HCT116 (cell line): ENCODE data around the gene LGALS9. TPM values are rescaled to one million over a fixed set of nuclear protein-coding genes. Genes with fewer than 3 reads are reported as not detected.

Experiments used
- ATAC-seq: fragments of 200-7000 bp; cut with Tn5 transposase; 2 replicates; pipeline ENCODE4 v1.9.1; 2020; ENCODE audit warnings: mild to moderate bottlenecking, moderate library complexity
- BruUV-seq: library from RNA; stranded (reverse); fragments of 400-500 nt; replicated peaks from 2 replicates; lab custom pipeline; 2021; lab: Mats Ljungman, UMichigan
- CTCF ChIA-PET: fragments of 300-600 bp; sonication (Branson Sonifier 250); formaldehyde crosslinking; loops from one replicate; lab custom pipeline; 2021; ENCODE audit warnings: antibody characterized with exemption; lab: Charles Lee
- POLR2A ChIA-PET: fragments of 300-600, 350-600 bp; sonication (Branson Sonifier 250); formaldehyde crosslinking; loops from one replicate; lab custom pipeline; 2021; ENCODE audit warnings: antibody characterized with exemption; lab: Charles Lee
- RAD21 ChIA-PET, 2 experiments: fragments of 300-600 bp; sonication (Branson Sonifier 250); formaldehyde crosslinking; loops; one replicate each; lab custom pipeline; 2023; ENCODE audit warnings: low total read pairs in 2 of 2; ENCODE audit not compliant: uncharacterized antibody in 2 of 2, unreplicated experiment in 2 of 2, low non-redundant PET in 1 of 2; lab: Charles Lee
- DNase-seq: peaks from one replicate; pipeline ENCODE4 v3.0.0-alpha.2; 2010; ENCODE audit warnings: low read depth, low spot score
- H2AFZ ChIP-seq: fragments of 200-600 bp; shearing (Covaris generic), sonication (generic); 2 replicates; pipeline ENCODE4 v1.6.1; 2017; ENCODE audit warnings: low read depth, mixed run types, mixed read lengths, antibody characterized with exemption, low read length; ENCODE audit not compliant: poor library complexity, severe bottlenecking
- H3K27ac ChIP-seq: 2 replicates; pipeline ENCODE4 v1.5.1; 2012; ENCODE audit warnings: low read depth, low read length
- H3K27me3 ChIP-seq: fragments of 200-600 bp; sonication (generic); 2 replicates; pipeline ENCODE4 v1.6.1; 2016; ENCODE audit warnings: mixed run types, low read length, mixed read lengths; ENCODE audit not compliant: insufficient read depth
- H3K36me3 ChIP-seq, 2 experiments: fragments of 200-500 bp in 1 of 2; fragments of 200-600 bp in 1 of 2; sonication (Bioruptor generic) in 1 of 2; sonication (generic) in 1 of 2; 2 replicates each; pipeline versions ENCODE4 v1.5.1 to v1.6.1; 2014 to 2016; ENCODE audit warnings: low read length in 2 of 2, inconsistent platforms in 1 of 2, mixed read lengths in 1 of 2, mixed run types in 1 of 2; ENCODE audit not compliant: insufficient read depth in 2 of 2, control insufficient read depth in 1 of 2
- H3K4me1 ChIP-seq, 2 experiments: fragments of 200-600 bp in 1 of 2; sonication (generic) in 1 of 2; 2 replicates each; pipeline versions ENCODE4 v1.5.1 to v1.6.1; 2012 to 2017; ENCODE audit warnings: low read length in 2 of 2, inconsistent platforms in 1 of 2, mild to moderate bottlenecking in 1 of 2, mixed read lengths in 1 of 2, mixed run types in 1 of 2, moderate library complexity in 1 of 2; ENCODE audit not compliant: insufficient read depth in 2 of 2, control insufficient read depth in 1 of 2
- H3K4me2 ChIP-seq: fragments of 200-600 bp; sonication (generic); 2 replicates; pipeline ENCODE4 v1.6.1; 2017; ENCODE audit warnings: mixed run types, low read length, mixed read lengths
- H3K4me3 ChIP-seq, 2 experiments: fragments of 200-600 bp in 1 of 2; sonication (generic) in 1 of 2; replicated peaks in 1 of 2; 2 replicates each; pipeline ENCODE4 v1.5.1; 2011 to 2016; ENCODE audit warnings: low read length in 2 of 2, control low read depth in 1 of 2, low read depth in 1 of 2, mild to moderate bottlenecking in 1 of 2, mixed read lengths in 1 of 2, mixed run types in 1 of 2
- H3K79me2 ChIP-seq: fragments of 200-600 bp; sonication (generic); 2 replicates; pipeline ENCODE4 v1.6.1; 2017; ENCODE audit warnings: mild to moderate bottlenecking, mixed run types, low read length, moderate library complexity, mixed read lengths; ENCODE audit not compliant: insufficient read depth
- H3K9ac ChIP-seq: fragments of 200-600 bp; sonication (generic); 2 replicates; pipeline ENCODE4 v1.6.1; 2016; ENCODE audit warnings: low read length, mixed read lengths
- H3K9me2 ChIP-seq: fragments of 200-600 bp; sonication (generic), shearing (Covaris generic); 2 replicates; pipeline ENCODE4 v1.6.1; 2017; ENCODE audit warnings: mixed run types, mild to moderate bottlenecking, moderate library complexity; ENCODE audit not compliant: insufficient read depth
- H3K9me3 ChIP-seq, 2 experiments: fragments of 200-500 bp in 1 of 2; fragments of 200-600 bp in 1 of 2; sonication (Bioruptor generic) in 1 of 2; sonication (generic) in 1 of 2; 2 replicates each; pipeline ENCODE4 v1.6.1; 2014 to 2017; ENCODE audit warnings: low read length in 2 of 2, mixed read lengths in 2 of 2, inconsistent platforms in 1 of 2, low read depth in 1 of 2, mild to moderate bottlenecking in 1 of 2, mixed run types in 1 of 2, moderate library complexity in 1 of 2; ENCODE audit not compliant: control insufficient read depth in 1 of 2, insufficient read depth in 1 of 2
- H4K20me1 ChIP-seq: fragments of 200-600 bp; sonication (generic), shearing (Covaris generic); 2 replicates; pipeline ENCODE4 v1.6.1; 2017; ENCODE audit warnings: mixed run types, mild to moderate bottlenecking, moderate library complexity; ENCODE audit not compliant: insufficient read depth
- ATF3 ChIP-seq: IDR thresholded peaks from 2 replicates; pipeline ENCODE4 v1.6.1; 2012
- CEBPB ChIP-seq: IDR thresholded peaks from 2 replicates; pipeline ENCODE4 v1.6.1; 2012; ENCODE audit warnings: low read depth
- EGR1 ChIP-seq: IDR thresholded peaks from 2 replicates; pipeline ENCODE4 v1.6.1; 2012; ENCODE audit warnings: low read depth
- ELF1 ChIP-seq: IDR thresholded peaks from 2 replicates; pipeline ENCODE4 v1.6.1; 2012; ENCODE audit warnings: low read depth, borderline replicate concordance
- FOSL1 ChIP-seq: IDR thresholded peaks from 2 replicates; pipeline ENCODE4 v1.6.1; 2012; ENCODE audit warnings: low read depth
- JUND ChIP-seq: IDR thresholded peaks from 2 replicates; pipeline ENCODE4 v1.6.1; 2012
- MAX ChIP-seq: IDR thresholded peaks from 2 replicates; pipeline ENCODE4 v1.6.1; 2012
- POLR2A ChIP-seq: IDR thresholded peaks from 2 replicates; pipeline ENCODE4 v1.7.0; 2011; ENCODE audit warnings: borderline replicate concordance; ENCODE audit not compliant: insufficient read depth, insufficient read length; ENCODE audit errors: extremely low read depth
- POLR2AphosphoS5 ChIP-seq: IDR thresholded peaks from 2 replicates; pipeline ENCODE4 v1.6.1; 2011; ENCODE audit warnings: mild to moderate bottlenecking, low read depth, low read length, moderate library complexity
- RAD21 ChIP-seq: IDR thresholded peaks from 2 replicates; pipeline ENCODE4 v1.6.1; 2012; ENCODE audit warnings: low read depth, mild to moderate bottlenecking
- SP1 ChIP-seq: IDR thresholded peaks from 2 replicates; pipeline ENCODE4 v1.6.1; 2012; ENCODE audit warnings: low read depth
- SRF ChIP-seq: IDR thresholded peaks from 2 replicates; pipeline ENCODE4 v1.6.1; 2012; ENCODE audit warnings: low read depth
- TCF7L2 ChIP-seq: IDR thresholded peaks from 2 replicates; pipeline ENCODE4 v1.7.0; 2011; ENCODE audit warnings: borderline replicate concordance, inconsistent platforms; ENCODE audit not compliant: insufficient read depth, insufficient read length; ENCODE audit errors: extremely low read depth
- YY1 ChIP-seq: IDR thresholded peaks from 2 replicates; pipeline ENCODE4 v1.6.1; 2011; ENCODE audit warnings: low read length, low read depth, moderate library complexity, mild to moderate bottlenecking; ENCODE audit not compliant: insufficient replicate concordance; ENCODE audit errors: extremely low read depth
- ZFX ChIP-seq: fragments of 450-650 bp; IDR thresholded peaks from 2 replicates; pipeline ENCODE4 v1.6.1; 2017
- ZNF274 ChIP-seq: fragments of 200-500 bp; sonication (Bioruptor generic); IDR thresholded peaks from 2 replicates; pipeline ENCODE4 v1.6.1; 2014; ENCODE audit warnings: mild to moderate bottlenecking, low read depth, low read length, inconsistent platforms
- intact Hi-C: fragments of 100-400 bp; cut with micrococcal nuclease; formaldehyde crosslinking; loops from 2 replicates; pipeline ENCODE4 v1.10.0; 2022
- total RNA-seq: library from RNA; stranded (reverse); gene quantifications from one replicate; pipeline ENCODE4 v1.2.1, GENCODE V29; 2021; ENCODE audit not compliant: unreplicated experiment
- TF ChIP-seq, protein P1 (sequence below), 3 experiments: fragments of 200-600 bp in 1 of 3; sonication (generic) in 1 of 3; IDR thresholded peaks in 2 of 3; conservative IDR thresholded peaks in 1 of 3; 2 replicates each; pipeline ENCODE4 v1.5.1; 2012 to 2017; ENCODE audit warnings: low read depth in 2 of 3, low read length in 2 of 3, antibody characterized with exemption in 1 of 3, borderline replicate concordance in 1 of 3, control low read depth in 1 of 3, mild to moderate bottlenecking in 1 of 3, mixed read lengths in 1 of 3, mixed run types in 1 of 3, moderate library complexity in 1 of 3; ENCODE audit not compliant: insufficient read depth in 1 of 3

Gene LGALS9
- total RNA-seq, 1 experiment from 2014 or later: 1.9 TPM

DNA sequence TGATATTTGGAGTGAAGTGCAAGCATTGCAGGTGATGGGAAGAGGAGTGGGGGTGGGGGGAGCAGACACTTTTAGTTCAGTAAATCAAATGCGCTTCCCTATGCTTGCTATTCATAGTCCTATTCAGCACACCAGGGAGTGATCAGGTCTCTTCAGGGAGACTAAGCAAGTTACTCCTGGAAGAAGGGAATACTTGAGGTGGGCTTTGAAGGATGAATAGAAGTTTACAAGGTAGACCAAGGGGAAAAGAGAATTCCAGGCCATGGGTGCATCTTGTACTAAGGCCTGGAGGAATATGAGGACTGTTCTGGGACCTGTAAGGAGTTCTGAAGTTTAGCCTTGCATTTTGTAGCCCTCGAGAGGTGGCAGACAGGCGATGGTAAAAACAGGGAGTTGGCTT, 40.1 kb upstream of the LGALS9 start:
- Histone ChIP-seq H3K9ac (no peak overlapping the region), H4K20me1 (no peaks in the 10 kb centered on the region), H3K9me3 (no peaks in the 10 kb centered on the region)
- BruUV-seq: no TSS peak
- no peak for TF ChIP-seq CEBPB
- TF ChIP-seq ZFX: no peak
- TF ChIP-seq ZNF274: no peak
- no peak for TF ChIP-seq TCF7L2
- TF ChIP-seq MAX: no peak
- TF ChIP-seq JUND: no peak
- TF ChIP-seq SP1: no peak
- TF ChIP-seq EGR1: no peak
- TF ChIP-seq, protein P1, sequence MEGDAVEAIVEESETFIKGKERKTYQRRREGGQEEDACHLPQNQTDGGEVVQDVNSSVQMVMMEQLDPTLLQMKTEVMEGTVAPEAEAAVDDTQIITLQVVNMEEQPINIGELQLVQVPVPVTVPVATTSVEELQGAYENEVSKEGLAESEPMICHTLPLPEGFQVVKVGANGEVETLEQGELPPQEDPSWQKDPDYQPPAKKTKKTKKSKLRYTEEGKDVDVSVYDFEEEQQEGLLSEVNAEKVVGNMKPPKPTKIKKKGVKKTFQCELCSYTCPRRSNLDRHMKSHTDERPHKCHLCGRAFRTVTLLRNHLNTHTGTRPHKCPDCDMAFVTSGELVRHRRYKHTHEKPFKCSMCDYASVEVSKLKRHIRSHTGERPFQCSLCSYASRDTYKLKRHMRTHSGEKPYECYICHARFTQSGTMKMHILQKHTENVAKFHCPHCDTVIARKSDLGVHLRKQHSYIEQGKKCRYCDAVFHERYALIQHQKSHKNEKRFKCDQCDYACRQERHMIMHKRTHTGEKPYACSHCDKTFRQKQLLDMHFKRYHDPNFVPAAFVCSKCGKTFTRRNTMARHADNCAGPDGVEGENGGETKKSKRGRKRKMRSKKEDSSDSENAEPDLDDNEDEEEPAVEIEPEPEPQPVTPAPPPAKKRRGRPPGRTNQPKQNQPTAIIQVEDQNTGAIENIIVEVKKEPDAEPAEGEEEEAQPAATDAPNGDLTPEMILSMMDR (IDR thresholded peaks at IDR 0.05 in 2 of 3, conservative IDR thresholded peaks at IDR 0.05 in 1 of 3; ENCODE audit: borderline replicate concordance in 1 of 3, insufficient read depth in 1 of 3, low read depth in 2 of 3, low read length in 2 of 3): no peak
- TF ChIP-seq, all 23 proteins: peak for 0
- H3K4me1 ChIP-seq: no peaks in the 10 kb centered on the region
- H3K9me2 ChIP-seq: no peaks in the 10 kb centered on the region
- RAD21 ChIA-PET: no interaction called here
- H3K27ac ChIP-seq: no peak overlapping the region
- POLR2A ChIA-PET: no interaction called here
- CTCF ChIA-PET: no interaction called here
- no peaks in the 10 kb centered on the region for H3K27me3 ChIP-seq
- no peak for ATAC-seq
- no peak for DNase-seq
- no peaks in the 10 kb centered on the region for H3K79me2 ChIP-seq
- H3K4me2 ChIP-seq: no peak overlapping the region
- H2AFZ ChIP-seq: no peak overlapping the region
- H3K4me3 ChIP-seq: no peak overlapping the region
- H3K36me3 ChIP-seq: no peaks in the 10 kb centered on the region
- intact Hi-C loops: no loop called here

DNA sequence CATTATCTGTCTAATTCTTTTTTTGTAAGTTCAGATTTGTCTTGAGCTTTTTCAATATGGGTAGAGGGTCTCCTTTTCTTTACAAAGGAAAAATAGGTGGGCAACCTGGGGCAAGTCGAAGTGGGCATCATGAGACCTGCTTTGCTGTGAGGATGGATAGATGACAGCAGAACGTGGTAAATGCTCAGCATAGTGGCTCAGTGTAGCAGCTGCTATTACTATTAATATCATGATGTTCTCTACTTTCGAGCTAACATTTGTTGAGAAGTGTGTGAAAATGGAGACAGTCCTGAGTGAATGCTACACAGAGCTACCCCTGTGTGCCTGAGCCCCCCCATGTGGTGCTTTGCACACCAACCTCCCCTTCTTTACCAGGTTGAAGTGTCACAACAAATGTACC, 39.0 kb upstream of the LGALS9 start:
- intact Hi-C loops: no loop called here
- no peaks in the 10 kb centered on the region for H4K20me1 ChIP-seq
- H3K27ac ChIP-seq: no peak overlapping the region
- no peaks in the 10 kb centered on the region for H3K27me3 ChIP-seq
- H2AFZ ChIP-seq: no peak overlapping the region
- CTCF ChIA-PET: interaction anchor here (1.0 kb wide), 1 partner anchor 9 kb away, joined by 4 read pairs; no protein-coding TSS in a partner anchor
- no peaks in the 10 kb centered on the region for H3K79me2 ChIP-seq
- RAD21 ChIA-PET: no interaction called here
- no peaks in the 10 kb centered on the region for H3K4me1 ChIP-seq
- H3K4me3 ChIP-seq: no peak overlapping the region
- DNase-seq: no peak
- POLR2A ChIA-PET: no interaction called here
- no peak overlapping the region for H3K9ac ChIP-seq
- no TSS peak for BruUV-seq
- no peaks in the 10 kb centered on the region for H3K9me2 ChIP-seq
- no peak for ATAC-seq
- no peaks in the 10 kb centered on the region for H3K36me3 ChIP-seq
- no peak overlapping the region for H3K4me2 ChIP-seq
- no peaks in the 10 kb centered on the region for H3K9me3 ChIP-seq
- TF ChIP-seq ATF3 (no peak), POLR2AphosphoS5 (no peak), YY1 (no peak), ZFX (no peak), ZNF274 (no peak), SRF (no peak), FOSL1 (no peak), POLR2A (no peak), ELF1 (no peak), TCF7L2 (no peak), RAD21 (no peak), JUND (no peak), SP1 (no peak)
- TF ChIP-seq, protein P1 (IDR thresholded peaks at IDR 0.05 in 2 of 3, conservative IDR thresholded peaks at IDR 0.05 in 1 of 3; ENCODE audit: borderline replicate concordance in 1 of 3, insufficient read depth in 1 of 3, low read depth in 2 of 3, low read length in 2 of 3): no peak
